HEK293 (cell line): Measurements from ENCODE around the gene SPPL2B.

Source experiments
- CTCF ChIA-PET: fragments of 350-600 bp; formaldehyde crosslinking; extraction: SDS; loops from one replicate; lab custom pipeline; 2021; ENCODE audit warnings: antibody characterized with exemption; lab: Yijun Ruan, JAX
- POLR2A ChIA-PET: fragments of 300-600 bp; formaldehyde crosslinking; extraction: SDS; loops from one replicate; lab custom pipeline; 2020; ENCODE audit warnings: antibody characterized with exemption, inconsistent platforms; lab: Yijun Ruan, JAX
- H3K27ac ChIP-seq: fragments of 200-500 bp; sonication (Bioruptor generic); 2 replicates; pipeline ENCODE4 v1.5.1; 2014; ENCODE audit warnings: low read depth, low read length, control low read depth, inconsistent platforms; ENCODE audit errors: extremely low read depth
- H3K36me3 ChIP-seq, 2 experiments: fragments of 200-500 bp in 1 of 2; sonication (Bioruptor generic) in 1 of 2; 1 replicate in 1 of 2; 2 replicates in 1 of 2; pipeline ENCODE4 v1.5.1; 2014 to 2017; ENCODE audit warnings: inconsistent platforms in 2 of 2, low read length in 2 of 2; ENCODE audit not compliant: control insufficient read depth in 2 of 2, insufficient read depth in 1 of 2
- H3K4me1 ChIP-seq: fragments of 200-500 bp; sonication (Bioruptor generic); 2 replicates; pipeline ENCODE4 v1.5.1; 2014; ENCODE audit warnings: mild to moderate bottlenecking, low read length, inconsistent platforms; ENCODE audit not compliant: control insufficient read depth, insufficient read depth
- H3K4me3 ChIP-seq: 2 replicates; pipeline ENCODE4 v1.5.1; 2011; ENCODE audit warnings: low read depth, mild to moderate bottlenecking, control low read depth, low read length, moderate library complexity
- H3K9me3 ChIP-seq: fragments of 200-500 bp; sonication (Bioruptor generic); 2 replicates; pipeline ENCODE4 v1.5.1; 2014; ENCODE audit warnings: low read depth, low read length, inconsistent platforms; ENCODE audit not compliant: control insufficient read depth, insufficient read depth
- FEZF1 ChIP-seq: fragments of 450-650 bp; formaldehyde crosslinking; IDR thresholded peaks from 2 replicates; pipeline ENCODE4 v1.5.1; 2016; ENCODE audit warnings: missing biosample characterization, missing genetic modification characterization
- GLIS2 ChIP-seq: fragments of 450-650 bp; formaldehyde crosslinking; IDR thresholded peaks from 2 replicates; pipeline ENCODE4 v1.5.1; 2016; ENCODE audit warnings: missing biosample characterization, missing genetic modification characterization
- MZF1 ChIP-seq: fragments of 450-650 bp; formaldehyde crosslinking; IDR thresholded peaks from 2 replicates; pipeline ENCODE4 v1.5.1; 2017; ENCODE audit warnings: missing biosample characterization, missing genetic modification characterization, borderline replicate concordance
- SP2 ChIP-seq: fragments of 450-650 bp; formaldehyde crosslinking; IDR thresholded peaks from 2 replicates; pipeline ENCODE4 v1.5.1; 2016; ENCODE audit warnings: missing biosample characterization, missing genetic modification characterization
- ZBTB17 ChIP-seq: fragments of 450-650 bp; formaldehyde crosslinking; IDR thresholded peaks from 2 replicates; pipeline ENCODE4 v1.5.1; 2016; ENCODE audit warnings: missing biosample characterization, missing genetic modification characterization
- ZNF138 ChIP-seq: fragments of 450-650 bp; formaldehyde crosslinking; IDR thresholded peaks from 2 replicates; pipeline ENCODE4 v1.5.1; 2016; ENCODE audit warnings: missing biosample characterization, missing genetic modification characterization, borderline replicate concordance
- ZNF175 ChIP-seq: fragments of 450-650 bp; formaldehyde crosslinking; IDR thresholded peaks from 2 replicates; pipeline ENCODE4 v1.5.1; 2016; ENCODE audit warnings: missing biosample characterization, missing genetic modification characterization
- ZNF214 ChIP-seq: fragments of 450-650 bp; formaldehyde crosslinking; IDR thresholded peaks from 2 replicates; pipeline ENCODE4 v1.5.1; 2017; ENCODE audit warnings: missing biosample characterization, mild to moderate bottlenecking, missing genetic modification characterization, borderline replicate concordance
- ZNF248 ChIP-seq: fragments of 450-650 bp; formaldehyde crosslinking; IDR thresholded peaks from 2 replicates; pipeline ENCODE4 v1.5.1; 2017; ENCODE audit warnings: missing biosample characterization, missing genetic modification characterization
- ZNF292 ChIP-seq: fragments of 450-650 bp; formaldehyde crosslinking; IDR thresholded peaks from 2 replicates; pipeline ENCODE4 v1.5.1; 2016; ENCODE audit warnings: low read depth, missing biosample characterization, missing genetic modification characterization, borderline replicate concordance
- ZNF341 ChIP-seq: fragments of 450-650 bp; formaldehyde crosslinking; IDR thresholded peaks from 2 replicates; pipeline ENCODE4; 2016; ENCODE audit warnings: low read depth, missing biosample characterization, missing genetic modification characterization
- ZNF473 ChIP-seq: fragments of 450-650 bp; formaldehyde crosslinking; IDR thresholded peaks from 2 replicates; pipeline ENCODE4 v1.5.1; 2017; ENCODE audit warnings: missing biosample characterization, missing genetic modification characterization
- ZNF544 ChIP-seq: fragments of 450-650 bp; formaldehyde crosslinking; IDR thresholded peaks from 2 replicates; pipeline ENCODE4 v1.5.0; 2017; ENCODE audit warnings: missing biosample characterization, missing genetic modification characterization
- ZNF571 ChIP-seq: fragments of 450-650 bp; formaldehyde crosslinking; IDR thresholded peaks from 2 replicates; pipeline ENCODE4 v1.5.0; 2017; ENCODE audit warnings: missing biosample characterization, missing genetic modification characterization
- ZNF629 ChIP-seq: fragments of 450-650 bp; formaldehyde crosslinking; IDR thresholded peaks from 2 replicates; pipeline ENCODE4 v1.5.1; 2017; ENCODE audit warnings: missing biosample characterization, missing genetic modification characterization
- ZNF777 ChIP-seq: fragments of 450-650 bp; formaldehyde crosslinking; IDR thresholded peaks from 2 replicates; pipeline ENCODE4 v1.5.1; 2017; ENCODE audit warnings: missing biosample characterization, missing genetic modification characterization, borderline replicate concordance
- ZNF837 ChIP-seq: fragments of 450-650 bp; formaldehyde crosslinking; IDR thresholded peaks from 2 replicates; pipeline ENCODE4 v1.5.1; 2016; ENCODE audit warnings: missing biosample characterization, missing genetic modification characterization
- TF ChIP-seq, protein P1 (sequence below): fragments of 450-650 bp; formaldehyde crosslinking; IDR thresholded peaks from 2 replicates; pipeline ENCODE4 v1.5.1; 2016; ENCODE audit warnings: missing biosample characterization, missing genetic modification characterization
- TF ChIP-seq, protein P2 (sequence below): fragments of 450-650 bp; formaldehyde crosslinking; IDR thresholded peaks from 2 replicates; pipeline ENCODE4 v1.5.1; 2017; ENCODE audit warnings: missing biosample characterization, missing genetic modification characterization
- TF ChIP-seq, protein P3 (sequence below): fragments of 450-650 bp; formaldehyde crosslinking; IDR thresholded peaks from 2 replicates; pipeline ENCODE4; 2016; ENCODE audit warnings: missing biosample characterization, missing genetic modification characterization
- TF ChIP-seq, protein P4 (sequence below): fragments of 450-650 bp; formaldehyde crosslinking; IDR thresholded peaks from 2 replicates; pipeline ENCODE4 v1.5.1; 2016; ENCODE audit warnings: missing biosample characterization, missing genetic modification characterization
- TF ChIP-seq, protein P5 (sequence below): fragments of 450-650 bp; formaldehyde crosslinking; IDR thresholded peaks from 2 replicates; pipeline ENCODE4 v1.5.1; 2016; ENCODE audit warnings: missing biosample characterization, missing genetic modification characterization

Gene SPPL2B

DNA sequence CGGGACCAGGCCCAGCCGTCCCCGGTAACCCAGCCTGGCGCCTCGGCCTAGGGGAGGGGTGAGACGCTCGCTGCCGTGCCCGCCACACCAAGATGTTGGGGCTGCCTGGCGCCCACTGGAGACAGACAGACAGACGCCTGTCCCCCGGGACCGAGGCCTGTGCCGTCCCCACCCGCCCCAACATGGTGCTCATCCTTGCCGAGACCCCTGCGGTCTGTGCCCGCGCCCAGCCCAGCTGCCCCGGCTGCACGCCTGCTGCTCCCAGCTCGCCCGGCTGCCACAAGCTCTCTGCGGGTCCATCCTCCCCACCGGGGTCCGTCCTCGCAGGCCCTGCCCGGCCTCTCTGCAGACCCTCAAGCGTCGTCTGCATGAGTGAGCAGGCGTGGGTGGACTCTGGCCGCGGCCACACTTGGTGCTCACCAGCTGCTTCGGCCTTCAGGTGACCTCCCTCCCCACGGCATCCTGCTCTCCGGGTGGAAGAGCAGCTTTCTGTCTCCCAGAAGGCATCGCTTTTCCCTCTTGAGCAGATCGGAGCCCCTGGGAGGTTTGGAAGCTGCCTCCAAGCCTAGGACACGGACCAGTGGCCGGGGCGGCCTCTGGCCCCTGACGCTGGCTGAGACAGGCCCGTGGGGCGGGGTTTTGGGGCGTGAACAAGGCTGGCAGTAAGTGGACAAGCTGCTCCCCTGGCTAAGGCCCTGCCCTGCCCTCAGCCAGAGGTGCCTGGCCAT, 24.8 kb downstream of the SPPL2B start:
- Histone ChIP-seq H3K9me3 (no peaks in the 10 kb centered on the region), H3K36me3 (peaks cover 0 to 34% of the 10 kb centered on the region in 2 experiments; a peak in 1 of 3 replicates), H3K4me3 (no peak overlapping the region), H3K27ac (no peak overlapping the region), H3K4me1 (no peaks in the 10 kb centered on the region)
- CTCF ChIA-PET, result interaction anchor here (0.6 kb wide), 1 partner anchor 969 kb away, joined by 3 read pairs; no protein-coding TSS in a partner anchor
- TF ChIP-seq, protein P1, sequence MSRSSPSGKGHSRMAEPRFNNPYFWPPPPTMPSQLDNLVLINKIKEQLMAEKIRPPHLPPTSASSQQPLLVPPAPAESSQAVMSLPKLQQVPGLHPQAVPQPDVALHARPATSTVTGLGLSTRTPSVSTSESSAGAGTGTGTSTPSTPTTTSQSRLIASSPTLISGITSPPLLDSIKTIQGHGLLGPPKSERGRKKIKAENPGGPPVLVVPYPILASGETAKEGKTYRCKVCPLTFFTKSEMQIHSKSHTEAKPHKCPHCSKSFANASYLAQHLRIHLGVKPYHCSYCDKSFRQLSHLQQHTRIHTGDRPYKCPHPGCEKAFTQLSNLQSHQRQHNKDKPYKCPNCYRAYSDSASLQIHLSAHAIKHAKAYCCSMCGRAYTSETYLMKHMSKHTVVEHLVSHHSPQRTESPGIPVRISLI (tag by site-specific recombination), result no peak
- TF ChIP-seq ZNF214 (no peak), ZNF629 (tag by site-specific recombination) (no peak), GLIS2 (tag by site-specific recombination) (no peak), FEZF1 (tag by site-specific recombination) (no peak), ZNF544 (tag by site-specific recombination) (no peak), SP2 (tag by site-specific recombination) (no peak), ZNF837 (tag by site-specific recombination) (no peak), ZNF248 (tag by site-specific recombination) (no peak), ZNF341 (no peak), ZNF292 (tag by site-specific recombination) (no peak), ZNF571 (tag by site-specific recombination) (no peak), ZBTB17 (tag by site-specific recombination) (no peak), MZF1 (no peak)
- TF ChIP-seq, protein P2, sequence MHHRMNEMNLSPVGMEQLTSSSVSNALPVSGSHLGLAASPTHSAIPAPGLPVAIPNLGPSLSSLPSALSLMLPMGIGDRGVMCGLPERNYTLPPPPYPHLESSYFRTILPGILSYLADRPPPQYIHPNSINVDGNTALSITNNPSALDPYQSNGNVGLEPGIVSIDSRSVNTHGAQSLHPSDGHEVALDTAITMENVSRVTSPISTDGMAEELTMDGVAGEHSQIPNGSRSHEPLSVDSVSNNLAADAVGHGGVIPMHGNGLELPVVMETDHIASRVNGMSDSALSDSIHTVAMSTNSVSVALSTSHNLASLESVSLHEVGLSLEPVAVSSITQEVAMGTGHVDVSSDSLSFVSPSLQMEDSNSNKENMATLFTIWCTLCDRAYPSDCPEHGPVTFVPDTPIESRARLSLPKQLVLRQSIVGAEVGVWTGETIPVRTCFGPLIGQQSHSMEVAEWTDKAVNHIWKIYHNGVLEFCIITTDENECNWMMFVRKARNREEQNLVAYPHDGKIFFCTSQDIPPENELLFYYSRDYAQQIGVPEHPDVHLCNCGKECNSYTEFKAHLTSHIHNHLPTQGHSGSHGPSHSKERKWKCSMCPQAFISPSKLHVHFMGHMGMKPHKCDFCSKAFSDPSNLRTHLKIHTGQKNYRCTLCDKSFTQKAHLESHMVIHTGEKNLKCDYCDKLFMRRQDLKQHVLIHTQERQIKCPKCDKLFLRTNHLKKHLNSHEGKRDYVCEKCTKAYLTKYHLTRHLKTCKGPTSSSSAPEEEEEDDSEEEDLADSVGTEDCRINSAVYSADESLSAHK (tag by site-specific recombination), result no peak
- TF ChIP-seq, protein P3, sequence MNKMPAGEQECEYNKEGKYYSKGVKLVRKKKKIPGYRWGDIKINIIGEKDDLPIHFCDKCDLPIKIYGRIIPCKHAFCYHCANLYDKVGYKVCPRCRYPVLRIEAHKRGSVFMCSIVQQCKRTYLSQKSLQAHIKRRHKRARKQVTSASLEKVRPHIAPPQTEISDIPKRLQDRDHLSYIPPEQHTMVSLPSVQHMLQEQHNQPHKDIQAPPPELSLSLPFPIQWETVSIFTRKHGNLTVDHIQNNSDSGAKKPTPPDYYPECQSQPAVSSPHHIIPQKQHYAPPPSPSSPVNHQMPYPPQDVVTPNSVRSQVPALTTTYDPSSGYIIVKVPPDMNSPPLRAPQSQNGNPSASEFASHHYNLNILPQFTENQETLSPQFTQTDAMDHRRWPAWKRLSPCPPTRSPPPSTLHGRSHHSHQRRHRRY (tag by site-specific recombination), result no peak
- TF ChIP-seq, protein P4, sequence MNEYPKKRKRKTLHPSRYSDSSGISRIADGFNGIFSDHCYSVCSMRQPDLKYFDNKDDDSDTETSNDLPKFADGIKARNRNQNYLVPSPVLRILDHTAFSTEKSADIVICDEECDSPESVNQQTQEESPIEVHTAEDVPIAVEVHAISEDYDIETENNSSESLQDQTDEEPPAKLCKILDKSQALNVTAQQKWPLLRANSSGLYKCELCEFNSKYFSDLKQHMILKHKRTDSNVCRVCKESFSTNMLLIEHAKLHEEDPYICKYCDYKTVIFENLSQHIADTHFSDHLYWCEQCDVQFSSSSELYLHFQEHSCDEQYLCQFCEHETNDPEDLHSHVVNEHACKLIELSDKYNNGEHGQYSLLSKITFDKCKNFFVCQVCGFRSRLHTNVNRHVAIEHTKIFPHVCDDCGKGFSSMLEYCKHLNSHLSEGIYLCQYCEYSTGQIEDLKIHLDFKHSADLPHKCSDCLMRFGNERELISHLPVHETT (tag by site-specific recombination), result no peak
- POLR2A ChIA-PET, result no interaction called here

DNA sequence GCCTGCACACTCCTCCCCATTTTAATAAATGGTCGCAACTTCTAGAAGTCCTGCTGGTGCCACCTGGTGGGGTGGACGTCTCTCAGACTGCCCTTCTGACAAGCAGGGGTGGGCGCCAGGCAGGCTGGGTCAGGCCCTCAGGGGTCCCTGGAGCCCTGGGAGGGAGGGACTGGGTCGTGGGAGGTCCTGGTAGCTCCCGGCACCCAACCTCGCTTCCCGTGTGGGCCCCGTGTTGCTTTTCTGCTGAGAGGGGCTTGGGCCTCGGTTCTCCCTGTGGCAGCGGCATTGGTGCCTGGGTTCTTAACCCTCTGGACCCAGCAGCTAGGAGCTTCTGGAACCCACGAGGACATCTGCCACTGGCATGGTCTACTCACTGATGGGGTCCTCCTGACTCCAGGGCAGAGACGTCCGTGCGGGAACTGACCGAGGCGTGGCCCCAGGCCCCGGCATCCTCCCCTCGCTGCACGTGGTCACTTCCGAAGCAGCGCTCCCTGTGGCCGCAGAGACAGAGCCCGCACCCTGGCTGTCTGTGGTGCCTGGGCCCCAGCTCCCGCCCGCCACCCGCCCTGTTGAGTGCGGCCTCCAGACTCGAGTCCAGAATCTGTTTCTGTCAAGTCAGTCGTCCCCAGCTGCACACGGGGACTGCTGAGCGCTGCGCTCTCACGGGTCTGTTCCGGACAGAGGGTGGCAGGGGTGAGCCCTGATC, 25.6 kb downstream of the SPPL2B start:
- Histone ChIP-seq H3K36me3 (peaks cover 0 to 27% of the 10 kb centered on the region in 2 experiments; a peak in 1 of 3 replicates), H3K9me3 (no peaks in the 10 kb centered on the region), H3K4me1 (no peaks in the 10 kb centered on the region), H3K27ac (no peak overlapping the region), H3K4me3 (no peak overlapping the region)
- POLR2A ChIA-PET, result no interaction called here
- CTCF ChIA-PET, result interaction anchor here (0.6 kb wide), 1 partner anchor 81 kb away, joined by 3 read pairs; no protein-coding TSS in a partner anchor
- TF ChIP-seq, protein P5, sequence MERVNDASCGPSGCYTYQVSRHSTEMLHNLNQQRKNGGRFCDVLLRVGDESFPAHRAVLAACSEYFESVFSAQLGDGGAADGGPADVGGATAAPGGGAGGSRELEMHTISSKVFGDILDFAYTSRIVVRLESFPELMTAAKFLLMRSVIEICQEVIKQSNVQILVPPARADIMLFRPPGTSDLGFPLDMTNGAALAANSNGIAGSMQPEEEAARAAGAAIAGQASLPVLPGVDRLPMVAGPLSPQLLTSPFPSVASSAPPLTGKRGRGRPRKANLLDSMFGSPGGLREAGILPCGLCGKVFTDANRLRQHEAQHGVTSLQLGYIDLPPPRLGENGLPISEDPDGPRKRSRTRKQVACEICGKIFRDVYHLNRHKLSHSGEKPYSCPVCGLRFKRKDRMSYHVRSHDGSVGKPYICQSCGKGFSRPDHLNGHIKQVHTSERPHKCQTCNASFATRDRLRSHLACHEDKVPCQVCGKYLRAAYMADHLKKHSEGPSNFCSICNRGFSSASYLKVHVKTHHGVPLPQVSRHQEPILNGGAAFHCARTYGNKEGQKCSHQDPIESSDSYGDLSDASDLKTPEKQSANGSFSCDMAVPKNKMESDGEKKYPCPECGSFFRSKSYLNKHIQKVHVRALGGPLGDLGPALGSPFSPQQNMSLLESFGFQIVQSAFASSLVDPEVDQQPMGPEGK (tag by site-specific recombination), result no peak
- TF ChIP-seq ZNF138, result no peak
- TF ChIP-seq ZNF175, result no peak
- no peak for TF ChIP-seq ZNF473
- no peak for TF ChIP-seq ZNF777
